Stimulated activated naive CD4-positive, alpha-beta T cell treated with Interleukin-2 at 50 U/mL for 16 hours (primary cell): ENCODE data around the gene PLEKHG7.
"Not testable (repeated sequence)": the region's sequence is repeated elsewhere in the genome, so short reads cannot be mapped to it uniquely, and the experiment has no call there.

Experiments
- DNase-seq: peaks from one replicate; lab custom pipeline; 2025; lab: John Stamatoyannopoulos, UW

PLEKHG7 gene, protein sequence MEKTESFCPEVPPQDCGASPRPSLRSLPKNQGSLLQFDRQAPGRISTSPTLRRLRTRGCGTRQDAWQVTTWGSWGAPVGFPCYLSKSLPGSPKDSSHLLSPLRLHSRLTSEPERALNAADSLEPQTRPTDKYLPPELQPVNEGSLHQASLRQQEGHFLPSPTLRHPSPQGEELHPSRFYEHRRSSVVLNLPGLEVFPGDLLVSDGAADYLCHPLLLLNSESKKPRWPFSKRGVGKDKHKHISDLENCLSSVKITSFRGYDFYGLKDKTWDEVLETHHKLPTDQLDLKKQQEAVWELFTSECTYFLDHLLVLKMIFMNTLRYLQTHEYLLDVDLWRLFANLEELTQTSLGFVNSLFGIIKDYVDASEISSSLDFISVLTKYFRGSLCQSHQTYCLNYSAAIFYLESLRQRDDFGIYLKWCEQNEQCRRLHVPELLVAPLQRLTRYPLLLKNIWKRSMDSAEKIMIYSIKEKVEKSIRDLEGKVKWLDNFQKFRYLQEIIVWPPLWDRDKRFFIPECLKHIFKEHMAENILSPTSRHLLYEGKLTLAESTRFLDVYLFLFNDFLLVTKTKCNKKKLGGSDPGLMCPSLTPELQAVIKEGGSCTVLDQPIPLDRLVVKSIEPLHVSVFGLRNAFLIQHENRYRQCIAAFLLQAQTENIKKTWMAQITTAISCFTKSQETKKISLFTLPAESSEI

GRCh38 chr12:92702754-92703679 is at the start of gene PLEKHG7:
PLEKHG7 (plus strand) TSS chr12:92702989; CDS start chr12:92706632, 3,643 bp downstream.
- no peak for DNase-seq

DNA sequence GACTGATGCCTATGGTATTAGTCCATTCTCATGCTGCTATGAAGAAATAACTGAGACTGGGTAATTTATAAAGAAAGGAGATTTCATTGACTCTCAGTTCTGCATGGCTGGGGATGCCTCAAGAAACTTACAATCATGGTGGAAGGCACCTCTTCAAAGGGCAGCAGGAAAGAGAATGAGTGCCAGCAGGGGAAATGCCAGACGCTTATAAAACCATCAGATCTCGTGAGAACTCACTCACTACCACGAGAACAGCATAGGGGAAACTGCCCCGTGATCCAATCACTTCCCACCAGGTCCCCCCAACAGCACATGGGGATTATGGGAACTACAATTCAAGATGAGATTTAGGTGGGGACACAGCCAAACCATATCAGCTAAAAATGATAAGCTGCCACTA is 48.5 kb upstream of the PLEKHG7 start:
- DNase-seq: not testable (repeated sequence)

GRCh38 chr12:92654929-92655328 is 47.9 kb upstream of the PLEKHG7 start:
- DNase-seq: no peak

DNA sequence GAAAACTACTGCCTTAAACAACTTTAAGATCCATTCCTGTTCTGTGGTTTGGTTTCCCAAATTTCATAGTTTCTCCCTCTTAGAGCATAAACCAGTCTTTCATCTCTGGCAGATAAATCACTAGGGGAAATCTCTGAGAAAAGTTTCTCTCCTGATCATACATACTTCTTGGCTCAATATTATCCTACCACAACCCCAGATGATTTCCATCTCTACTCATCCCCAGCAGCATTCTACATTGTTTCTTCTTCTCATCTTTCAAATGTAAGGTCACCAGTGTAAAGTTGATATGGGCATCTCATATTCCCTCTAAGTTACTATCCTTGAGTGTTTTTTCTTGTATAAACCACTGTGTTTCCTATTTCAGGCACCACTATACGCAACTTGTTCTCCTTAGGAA is 45.9 kb upstream of the PLEKHG7 start:
- DNase-seq: no peak

DNA sequence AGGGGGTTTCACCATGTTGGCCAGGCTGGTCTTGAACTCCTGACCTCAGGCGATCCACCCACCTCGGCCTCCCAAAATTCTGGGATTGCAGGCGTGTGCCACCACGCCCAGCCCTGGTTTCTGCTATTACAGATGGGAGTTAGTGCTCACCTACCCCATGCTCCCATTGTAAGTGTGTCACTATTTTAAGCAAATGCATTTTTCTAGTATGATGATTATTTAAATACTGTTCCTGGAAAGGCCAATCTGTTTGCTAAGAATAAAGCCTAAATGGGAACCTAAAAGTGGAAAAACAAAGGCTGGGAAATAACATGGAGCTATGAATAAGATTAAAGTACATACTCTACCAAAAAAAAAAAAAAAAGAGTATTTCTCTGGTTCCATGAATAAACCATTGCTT is 45.0 kb upstream of the PLEKHG7 start:
- no peak for DNase-seq

DNA sequence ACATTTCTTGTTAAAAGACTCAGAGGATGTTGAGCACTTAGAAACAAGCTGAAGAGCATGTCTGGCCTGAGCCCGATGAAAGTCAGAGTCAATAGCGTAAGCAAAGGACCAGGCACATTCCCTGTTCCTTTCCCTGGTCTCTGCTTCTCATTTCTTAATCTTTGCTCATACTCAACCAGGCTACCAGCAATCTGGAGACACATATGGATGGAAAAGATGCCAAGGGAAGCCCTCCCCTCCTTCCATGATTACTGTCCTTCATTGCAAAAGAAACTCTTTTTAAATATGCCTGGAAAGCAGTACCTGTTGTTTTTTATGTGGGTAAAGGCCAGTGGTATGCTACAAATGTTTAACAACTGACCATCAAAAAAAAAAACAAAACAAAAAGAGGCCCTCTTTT is 44.2 kb upstream of the PLEKHG7 start:
- no peak for DNase-seq

DNA sequence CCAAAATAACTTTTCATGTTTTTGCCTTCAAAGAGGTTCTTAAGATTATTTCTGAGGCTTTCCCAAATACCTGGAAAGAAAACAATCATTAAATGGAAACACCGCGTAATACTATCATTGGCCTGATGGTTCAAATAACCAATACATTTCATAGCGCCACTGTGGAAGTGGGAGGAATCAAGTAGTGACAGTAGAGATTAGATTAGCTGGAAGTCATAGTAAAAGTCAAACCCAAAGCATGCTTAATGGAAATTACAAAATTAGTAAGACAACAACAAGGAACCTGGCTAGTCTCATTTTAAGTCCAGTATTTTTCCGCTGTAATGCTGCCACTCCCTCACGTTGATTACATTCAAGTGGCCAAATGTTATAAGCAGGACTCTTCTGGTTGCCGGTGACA is 41.5 kb upstream of the PLEKHG7 start:
- no peak for DNase-seq

DNA sequence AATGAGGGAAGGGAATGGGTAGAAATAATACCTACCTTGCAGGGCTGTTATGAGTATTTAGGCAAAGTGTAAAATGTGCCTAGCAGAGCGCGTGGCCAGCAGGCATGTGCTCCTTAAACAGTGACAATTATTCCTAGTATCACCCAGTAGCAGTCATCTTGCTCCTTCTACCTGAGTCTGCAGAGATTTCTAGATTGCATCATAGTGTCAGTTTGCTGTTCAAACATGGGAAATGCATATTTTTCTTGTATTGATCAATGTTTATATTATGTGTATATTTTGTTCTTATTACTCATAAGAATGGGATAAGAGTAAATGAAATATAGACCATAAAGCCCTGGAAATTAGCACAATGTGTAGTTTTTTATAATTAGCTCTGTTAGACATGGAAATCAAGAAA is 37.3 kb upstream of the PLEKHG7 start:
- DNase-seq: no peak

- no peak for DNase-seq
Observed at GRCh38 chr12:92668739-92669138, 34.0 kb upstream of the PLEKHG7 start.

- DNase-seq: not testable (repeated sequence)
Observed at GRCh38 chr12:92671524-92671923, 31.3 kb upstream of the PLEKHG7 start.

DNA sequence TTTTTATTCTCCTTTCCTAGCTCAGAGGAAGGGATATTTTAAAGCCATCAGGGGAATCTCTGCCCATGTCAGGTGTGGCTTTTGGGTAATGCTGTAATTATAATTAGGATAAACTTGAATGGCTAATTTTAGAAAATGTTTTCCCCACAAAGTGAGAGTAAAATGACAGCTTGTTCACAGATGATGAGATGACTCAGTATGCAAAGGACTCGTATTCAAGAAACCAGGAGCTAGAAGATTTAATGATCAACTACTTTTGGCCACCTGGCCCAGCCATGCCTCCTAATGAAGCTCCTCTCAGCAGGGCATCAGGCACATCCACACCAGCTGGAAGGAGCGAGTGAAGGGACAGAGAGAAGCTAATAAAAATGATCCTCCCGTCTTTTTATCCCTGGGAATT is 29.0 kb upstream of the PLEKHG7 start:
- DNase-seq: no peak

DNA sequence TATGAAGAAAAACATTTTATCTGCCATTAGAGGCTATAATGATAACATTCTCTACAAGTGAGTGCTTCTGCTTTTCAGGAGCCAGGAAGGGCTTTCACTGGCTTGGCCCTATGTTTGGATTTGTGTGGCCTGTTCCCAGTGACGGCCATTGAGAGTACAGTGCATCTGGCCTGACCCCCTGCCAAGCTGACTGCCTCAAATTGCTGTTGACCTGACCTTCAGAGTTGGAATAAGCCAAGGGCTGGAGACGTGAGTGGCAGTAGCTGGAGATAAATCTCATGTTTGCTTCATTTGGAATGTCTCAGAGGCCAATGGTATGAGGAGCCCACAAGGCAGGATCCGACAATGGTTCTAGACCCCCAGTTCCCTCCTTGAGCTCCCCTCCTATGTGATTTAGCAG is 28.3 kb upstream of the PLEKHG7 start:
- no peak for DNase-seq

DNA sequence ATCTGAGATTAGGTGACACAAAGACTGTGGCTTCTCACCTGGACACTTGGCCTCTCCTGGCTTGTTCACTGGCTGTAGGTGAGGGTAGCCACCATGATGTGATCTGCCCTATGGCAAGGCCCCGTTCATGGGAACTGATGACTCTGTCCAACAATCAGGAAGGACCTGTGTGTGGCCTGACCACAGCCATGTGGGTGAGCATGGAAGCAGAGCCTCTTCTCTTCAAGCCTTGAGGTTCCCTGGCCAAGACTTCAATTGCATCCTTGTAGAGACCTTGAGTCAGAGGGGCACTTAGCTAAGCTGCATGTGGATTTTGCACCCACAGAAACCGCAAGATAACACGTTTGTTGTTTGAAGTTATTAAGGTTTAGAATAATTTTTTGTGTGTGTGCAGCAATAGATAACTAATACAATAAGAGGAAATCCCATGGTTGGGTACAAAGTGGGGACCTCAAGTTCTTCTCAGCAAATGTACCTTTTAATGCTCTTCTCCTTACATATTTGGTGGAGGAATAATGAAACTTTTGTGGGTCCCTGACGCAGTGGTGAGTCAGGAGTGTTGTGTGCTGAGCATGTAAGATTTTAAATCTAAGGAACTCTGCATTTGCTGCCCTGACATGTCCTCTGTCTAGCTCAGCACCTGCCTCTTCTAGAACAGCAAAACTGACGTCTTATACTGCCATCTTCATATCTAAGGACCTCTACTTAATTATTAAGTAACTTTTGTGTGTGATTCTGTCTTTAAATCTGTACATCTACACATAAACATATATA is 27.5 kb upstream of the PLEKHG7 start:
- DNase-seq: no peak

DNA sequence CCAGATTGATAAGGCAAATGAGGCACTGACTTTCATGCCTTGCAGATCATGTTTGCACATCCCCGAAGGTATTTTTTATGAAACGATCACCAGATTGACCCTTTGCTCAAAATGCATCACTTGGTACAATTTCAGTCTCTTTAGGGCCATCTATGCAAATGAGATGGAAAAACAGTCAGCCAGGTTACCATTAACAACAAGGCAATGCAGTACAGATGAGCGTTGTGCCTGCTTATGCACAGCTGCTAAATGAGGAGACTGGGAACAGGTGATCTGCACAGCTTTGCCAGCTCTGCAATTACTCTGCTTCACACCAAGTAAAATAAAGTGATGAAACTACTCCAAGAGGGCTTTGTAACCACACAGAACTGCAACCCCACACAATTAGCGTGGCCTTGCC is 26.1 kb upstream of the PLEKHG7 start:
- DNase-seq: no peak

DNA sequence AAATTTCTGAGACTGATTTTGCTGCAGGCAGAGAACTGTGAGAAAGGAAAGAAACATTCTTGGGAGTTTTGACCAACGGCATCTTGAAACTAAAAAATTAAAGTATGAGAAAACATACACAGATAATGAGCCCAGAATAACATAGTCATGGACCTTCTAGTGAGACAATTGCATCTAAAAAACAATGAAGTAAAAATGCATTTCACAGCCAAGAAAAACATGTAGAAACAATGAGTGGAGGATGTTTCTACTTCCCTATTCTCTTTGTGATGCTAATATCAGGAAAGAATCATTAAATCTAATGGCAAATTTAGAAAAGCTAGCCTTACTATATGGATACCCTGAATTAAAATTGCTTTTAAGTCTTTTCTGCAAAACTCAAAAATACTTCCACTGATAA is 12.2 kb upstream of the PLEKHG7 start:
- DNase-seq: no peak

DNA sequence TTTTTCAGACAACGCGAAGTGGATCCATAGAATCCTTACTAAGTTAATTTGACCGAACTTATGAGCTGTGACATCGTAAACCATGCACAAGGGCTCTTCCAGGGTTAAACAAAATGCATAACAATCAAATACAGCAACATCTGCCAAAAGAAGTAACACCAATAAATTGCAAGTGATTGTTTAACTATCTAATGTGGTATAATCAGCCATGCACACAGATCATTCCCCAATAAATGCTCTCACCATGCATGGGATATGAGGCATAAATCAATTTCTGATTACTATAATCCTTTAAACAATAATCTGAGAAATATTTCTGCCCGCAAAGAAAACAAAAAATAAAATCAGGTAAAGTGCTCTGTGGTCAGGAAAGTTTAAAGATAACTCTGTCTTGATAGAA is 7.7 kb upstream of the PLEKHG7 start:
- DNase-seq: no peak

- DNase-seq: no peak
Observed at GRCh38 chr12:92695577-92695976, 7.2 kb upstream of the PLEKHG7 start.

DNA sequence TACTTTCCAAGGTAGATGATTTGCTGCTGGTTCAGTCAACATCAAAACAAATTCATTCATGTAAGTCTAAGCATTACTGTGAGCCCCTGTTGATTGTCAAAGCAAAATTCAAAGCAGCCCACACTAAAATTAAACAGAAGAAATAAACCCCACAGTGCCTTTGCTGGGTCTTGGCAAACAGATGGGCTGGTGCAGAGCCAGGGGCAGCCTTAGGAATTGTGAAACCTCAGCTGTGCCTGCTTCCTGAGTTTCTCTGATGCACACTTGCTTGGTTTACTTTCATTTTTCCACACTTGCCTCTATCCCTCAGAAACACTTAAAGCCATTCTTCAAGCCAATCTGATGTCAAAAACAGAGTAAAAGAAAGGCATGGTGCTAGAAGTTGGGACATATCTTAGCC is 6.6 kb upstream of the PLEKHG7 start:
- no peak for DNase-seq

DNA sequence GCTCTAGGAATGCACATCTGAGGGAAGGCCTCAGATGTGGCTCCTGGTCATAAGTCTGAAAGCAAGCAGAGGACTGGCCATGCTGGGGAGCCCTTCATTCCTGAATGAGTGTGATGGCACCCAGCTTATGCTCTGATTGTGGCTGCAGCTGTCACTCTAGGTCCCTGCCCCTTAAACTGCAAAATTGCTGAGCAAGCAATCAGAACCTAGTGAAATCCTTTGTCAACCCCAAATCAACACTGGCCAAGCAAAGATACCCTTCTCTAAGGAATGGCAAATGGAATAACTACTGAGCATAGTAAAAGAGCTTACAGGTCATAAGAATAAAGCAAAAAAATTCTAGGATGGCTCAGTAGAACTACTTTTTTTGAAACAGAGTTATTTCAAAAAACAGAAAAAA is 4.3 kb upstream of the PLEKHG7 start:
- DNase-seq: no peak

DNA sequence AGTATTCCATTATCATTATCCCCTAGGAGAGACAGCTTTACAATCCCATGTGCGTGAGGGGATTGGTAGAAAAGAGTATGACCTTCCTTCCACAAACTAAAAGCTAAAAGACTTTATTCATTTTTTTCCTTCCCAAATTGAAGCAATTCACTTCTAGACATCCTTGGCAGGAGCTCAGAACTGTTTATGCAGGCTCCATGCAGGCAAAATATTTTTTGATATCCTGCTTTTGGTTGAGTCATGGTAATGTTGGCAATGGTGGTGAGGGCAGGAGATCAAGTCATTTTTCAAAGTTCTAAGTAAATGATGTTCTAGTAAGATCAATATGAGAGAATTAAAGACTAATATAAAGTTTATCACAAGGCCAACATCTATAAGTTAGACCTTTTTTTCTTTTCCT is 1.3 kb upstream of the PLEKHG7 start:
- DNase-seq: no peak

GRCh38 chr12:92703786-92704185 is 997 bp downstream of the PLEKHG7 start:
- DNase-seq: no peak

DNA sequence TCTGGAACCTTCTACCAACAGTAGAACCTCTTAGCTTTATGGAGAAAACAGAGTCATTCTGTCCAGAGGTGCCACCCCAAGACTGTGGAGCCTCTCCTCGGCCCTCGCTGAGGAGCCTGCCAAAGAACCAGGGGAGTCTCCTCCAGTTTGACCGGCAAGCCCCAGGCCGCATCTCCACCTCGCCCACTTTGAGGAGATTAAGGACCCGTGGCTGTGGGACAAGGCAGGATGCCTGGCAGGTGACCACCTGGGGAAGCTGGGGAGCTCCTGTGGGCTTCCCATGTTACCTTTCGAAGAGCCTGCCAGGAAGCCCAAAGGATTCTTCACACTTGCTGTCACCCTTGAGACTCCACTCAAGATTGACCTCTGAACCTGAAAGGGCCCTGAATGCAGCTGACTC is 3.8 kb downstream of the PLEKHG7 start:
- DNase-seq: no peak
